GM06990 (cell line): Measurements from ENCODE around the gene PCDHA4.
"Not testable (repeated sequence)": the region's sequence is repeated elsewhere in the genome, so short reads cannot be mapped to it uniquely, and the experiment has no call there.

ENCODE experiments used
- DNase-seq: peaks from one replicate; pipeline ENCODE4 v3.0.0-alpha.2; 2011; ENCODE audit not compliant: insufficient read length; ENCODE audit errors: extremely low read depth
- H3K27me3 ChIP-seq: replicated peaks from 2 replicates; pipeline ENCODE4 v1.6.0; 2011; ENCODE audit warnings: low read length; ENCODE audit not compliant: control insufficient read depth, insufficient read depth
- H3K36me3 ChIP-seq: 2 replicates; pipeline ENCODE4 v1.5.1; 2011; ENCODE audit warnings: low read length; ENCODE audit not compliant: control insufficient read depth, insufficient read depth
- H3K4me3 ChIP-seq: replicated peaks from 2 replicates; pipeline ENCODE4 v1.5.1; 2011; ENCODE audit warnings: low read depth, mild to moderate bottlenecking, control low read depth, low read length
- TF ChIP-seq, protein P1 (sequence below): IDR thresholded peaks from 2 replicates; pipeline ENCODE4 v1.5.1; 2011; ENCODE audit warnings: low read length, control low read depth, mild to moderate bottlenecking, inconsistent platforms; ENCODE audit not compliant: insufficient read depth, poor library complexity, severe bottlenecking

The PCDHA4 gene

DNA sequence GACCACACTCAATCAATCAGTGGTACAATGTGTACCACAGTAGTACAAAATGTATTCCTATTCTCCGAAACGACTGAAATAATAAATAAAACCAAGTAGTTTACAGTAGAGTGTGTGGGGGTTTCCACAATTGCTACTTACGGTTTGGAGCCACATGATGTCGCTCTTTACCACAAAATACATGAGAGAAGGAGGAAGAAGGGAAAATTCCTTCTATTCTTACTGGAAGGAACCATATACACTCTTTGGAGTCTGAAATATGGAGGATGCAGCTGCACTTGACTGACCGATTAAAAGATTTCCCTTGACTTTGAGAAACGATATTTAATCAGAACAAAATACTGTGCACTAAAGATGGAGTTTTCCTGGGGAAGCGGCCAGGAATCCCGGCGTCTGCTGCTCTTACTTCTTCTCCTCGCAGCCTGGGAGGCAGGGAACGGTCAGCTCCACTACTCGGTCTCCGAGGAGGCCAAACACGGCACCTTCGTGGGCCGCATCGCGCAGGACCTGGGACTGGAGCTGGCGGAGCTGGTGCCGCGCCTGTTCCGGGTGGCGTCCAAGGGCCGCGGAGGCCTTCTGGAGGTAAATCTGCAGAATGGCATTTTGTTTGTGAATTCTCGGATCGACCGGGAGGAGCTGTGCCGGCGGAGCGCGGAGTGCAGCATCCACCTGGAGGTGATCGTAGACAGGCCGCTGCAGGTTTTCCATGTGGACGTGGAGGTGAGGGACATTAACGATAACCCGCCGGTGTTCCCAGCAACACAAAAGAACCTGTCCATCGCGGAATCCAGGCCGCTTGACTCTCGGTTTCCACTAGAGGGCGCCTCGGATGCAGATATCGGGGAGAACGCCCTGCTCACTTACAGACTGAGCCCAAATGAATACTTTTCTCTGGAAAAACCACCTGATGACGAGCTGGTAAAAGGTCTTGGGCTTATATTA lies at the start of gene PCDHA4:
TSS of gene PCDHA4 (plus strand) at position 235 of the 942 bp plus-strand sequence.
- Histone ChIP-seq H3K36me3 (no peaks in the 10 kb centered on the region), H3K27me3 (no peaks in the 10 kb centered on the region), H3K4me3 (no peak within 1 kb of the TSS)
- TF ChIP-seq, protein P1, sequence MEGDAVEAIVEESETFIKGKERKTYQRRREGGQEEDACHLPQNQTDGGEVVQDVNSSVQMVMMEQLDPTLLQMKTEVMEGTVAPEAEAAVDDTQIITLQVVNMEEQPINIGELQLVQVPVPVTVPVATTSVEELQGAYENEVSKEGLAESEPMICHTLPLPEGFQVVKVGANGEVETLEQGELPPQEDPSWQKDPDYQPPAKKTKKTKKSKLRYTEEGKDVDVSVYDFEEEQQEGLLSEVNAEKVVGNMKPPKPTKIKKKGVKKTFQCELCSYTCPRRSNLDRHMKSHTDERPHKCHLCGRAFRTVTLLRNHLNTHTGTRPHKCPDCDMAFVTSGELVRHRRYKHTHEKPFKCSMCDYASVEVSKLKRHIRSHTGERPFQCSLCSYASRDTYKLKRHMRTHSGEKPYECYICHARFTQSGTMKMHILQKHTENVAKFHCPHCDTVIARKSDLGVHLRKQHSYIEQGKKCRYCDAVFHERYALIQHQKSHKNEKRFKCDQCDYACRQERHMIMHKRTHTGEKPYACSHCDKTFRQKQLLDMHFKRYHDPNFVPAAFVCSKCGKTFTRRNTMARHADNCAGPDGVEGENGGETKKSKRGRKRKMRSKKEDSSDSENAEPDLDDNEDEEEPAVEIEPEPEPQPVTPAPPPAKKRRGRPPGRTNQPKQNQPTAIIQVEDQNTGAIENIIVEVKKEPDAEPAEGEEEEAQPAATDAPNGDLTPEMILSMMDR: no peak
- DNase-seq: no peak

GRCh38 chr5:140764177-140764973 lies 42.5 kb upstream of the PCDHA4 start:
- no peaks in the 10 kb centered on the region for H3K27me3 ChIP-seq
- H3K36me3 ChIP-seq: no peaks in the 10 kb centered on the region
- TF ChIP-seq, protein P1: no peak
- no peak for DNase-seq
- H3K4me3 ChIP-seq: no peak overlapping the region

DNA sequence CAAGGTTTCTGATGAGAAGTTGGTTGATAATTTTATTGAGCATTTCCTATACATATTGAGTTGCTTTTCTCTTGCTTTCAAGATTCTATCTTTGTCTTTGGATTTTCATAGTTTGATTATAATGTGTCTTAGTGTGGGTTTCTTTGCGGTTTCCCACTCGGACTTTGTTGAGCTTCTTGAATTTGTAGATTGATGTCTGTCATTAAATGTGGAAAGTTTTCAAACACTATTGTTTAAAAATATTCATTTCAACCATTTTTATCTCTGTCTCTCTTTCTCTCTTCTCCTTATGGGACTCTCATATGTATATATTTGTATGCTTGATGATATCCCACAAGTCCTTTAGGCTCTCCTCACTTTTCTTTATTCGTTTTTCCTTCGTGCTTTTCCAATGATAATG lies 39.4 kb upstream of the PCDHA4 start:
- TF ChIP-seq, protein P1: no peak
- DNase-seq: no peak
- Histone ChIP-seq H3K36me3 (no peaks in the 10 kb centered on the region), H3K27me3 (no peaks in the 10 kb centered on the region), H3K4me3 (no peak overlapping the region)

- no peaks in the 10 kb centered on the region for H3K27me3 ChIP-seq
- no peak for DNase-seq
- no peaks in the 10 kb centered on the region for H3K36me3 ChIP-seq
- TF ChIP-seq, protein P1: no peak
- no peak overlapping the region for H3K4me3 ChIP-seq
Observed at GRCh38 chr5:140780512-140780911, 26.4 kb upstream of the PCDHA4 start.

DNA sequence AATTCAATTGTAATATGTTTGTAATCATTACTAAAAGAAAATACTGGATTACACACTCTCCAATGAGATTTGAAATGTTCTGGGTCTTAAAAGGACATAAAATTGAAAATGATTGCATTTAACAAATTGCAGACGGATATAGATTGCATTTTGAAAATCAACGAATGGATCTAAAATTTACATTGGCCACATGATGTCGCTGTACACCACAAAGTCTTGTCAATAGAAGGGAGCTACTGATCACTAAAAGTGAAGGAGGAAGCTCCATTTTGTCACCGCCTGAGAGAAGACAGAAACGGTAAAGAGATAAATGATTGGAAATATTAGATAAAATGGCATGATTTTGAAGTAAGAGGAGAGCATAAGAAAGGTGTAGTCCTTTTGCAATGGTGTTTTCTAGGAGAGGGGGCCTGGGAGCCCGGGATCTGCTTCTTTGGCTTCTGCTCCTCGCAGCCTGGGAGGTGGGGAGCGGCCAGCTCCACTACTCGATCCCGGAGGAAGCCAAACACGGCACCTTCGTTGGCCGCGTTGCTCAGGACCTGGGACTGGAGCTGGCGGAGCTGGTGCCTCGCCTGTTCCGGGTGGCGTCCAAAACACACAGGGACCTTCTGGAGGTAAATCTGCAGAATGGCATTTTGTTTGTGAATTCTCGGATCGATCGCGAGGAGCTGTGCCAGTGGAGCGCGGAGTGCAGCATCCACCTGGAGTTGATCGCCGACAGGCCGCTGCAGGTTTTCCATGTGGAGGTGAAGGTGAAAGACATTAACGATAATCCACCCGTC lies 20.8 kb upstream of the PCDHA4 start, which contains the start of gene PCDHA1:
TSS of gene PCDHA1 (plus strand) at position 236 of the 782 bp plus-strand sequence.
- H3K36me3 ChIP-seq: no peaks in the 10 kb centered on the region
- no peak for DNase-seq
- TF ChIP-seq, protein P1: no peak
- no peak within 1 kb of the TSS for H3K4me3 ChIP-seq
- no peaks in the 10 kb centered on the region for H3K27me3 ChIP-seq

- not testable (repeated sequence) for H3K36me3 ChIP-seq, H3K4me3 ChIP-seq, DNase-seq, H3K27me3 ChIP-seq
Observed at GRCh38 chr5:140787422-140787821, 19.4 kb upstream of the PCDHA4 start.

DNA sequence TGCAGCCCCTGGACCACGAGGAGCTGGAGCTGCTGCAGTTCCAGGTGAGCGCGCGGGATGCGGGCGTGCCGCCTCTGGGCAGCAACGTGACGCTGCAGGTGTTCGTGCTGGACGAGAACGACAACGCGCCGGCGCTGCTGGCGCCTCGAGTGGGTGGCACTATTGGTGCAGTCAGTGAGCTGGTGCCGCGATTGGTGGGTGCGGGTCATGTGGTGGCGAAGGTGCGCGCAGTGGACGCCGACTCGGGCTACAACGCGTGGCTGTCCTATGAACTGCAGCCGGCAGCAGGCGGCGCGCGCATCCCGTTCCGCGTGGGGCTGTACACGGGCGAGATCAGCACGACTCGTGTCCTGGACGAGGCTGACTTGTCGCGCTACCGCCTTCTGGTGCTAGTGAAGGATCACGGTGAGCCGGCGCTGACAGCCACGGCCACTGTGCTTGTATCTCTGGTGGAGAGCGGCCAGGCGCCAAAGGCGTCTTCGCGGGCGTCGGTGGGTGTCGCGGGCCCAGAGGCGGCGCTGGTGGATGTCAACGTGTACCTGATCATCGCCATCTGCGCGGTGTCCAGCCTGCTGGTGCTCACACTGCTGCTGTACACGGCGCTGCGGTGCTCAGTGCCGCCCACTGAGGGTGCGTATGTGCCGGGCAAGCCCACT lies 18.9 kb upstream of the PCDHA4 start:
- not testable (repeated sequence) for H3K36me3 ChIP-seq, DNase-seq, H3K27me3 ChIP-seq, H3K4me3 ChIP-seq
